A204.1 (cell line): ENCODE measurements around the gene BCHE.

ENCODE experiments used
- FAIRE-seq: peaks from 2 replicates; lab custom pipeline; 2012; peaks lifted over from hg19 to GRCh38; lab: Jason Lieb, UNC

The BCHE gene

DNA sequence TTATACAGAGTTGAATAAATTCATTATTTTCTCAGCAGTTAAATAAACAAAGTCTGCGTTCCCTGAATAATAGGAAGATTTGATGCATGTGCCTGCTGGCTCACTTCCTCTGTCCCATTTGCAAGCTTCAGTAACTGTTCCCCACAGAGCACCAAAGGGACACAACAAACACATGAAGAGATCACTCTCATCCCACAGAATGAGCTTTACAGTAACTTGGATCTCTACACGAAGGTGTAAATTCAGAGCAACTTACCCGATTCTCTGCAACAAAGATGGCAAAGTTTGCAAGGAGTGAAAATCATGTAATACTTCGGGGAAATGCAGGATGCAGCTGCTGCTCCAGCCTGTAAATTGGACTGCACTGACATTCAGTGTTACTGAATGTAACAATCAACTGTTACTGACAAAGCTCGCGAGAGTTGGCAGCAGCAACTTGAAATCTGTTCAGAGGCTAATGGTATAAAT, at the start of gene BCHE:
Gene BCHE, minus strand, starts transcription at position 366 of the 468 bp plus-strand sequence. CDS start 6,390 bp downstream, outside the sequence.
- FAIRE-seq: no peak

DNA sequence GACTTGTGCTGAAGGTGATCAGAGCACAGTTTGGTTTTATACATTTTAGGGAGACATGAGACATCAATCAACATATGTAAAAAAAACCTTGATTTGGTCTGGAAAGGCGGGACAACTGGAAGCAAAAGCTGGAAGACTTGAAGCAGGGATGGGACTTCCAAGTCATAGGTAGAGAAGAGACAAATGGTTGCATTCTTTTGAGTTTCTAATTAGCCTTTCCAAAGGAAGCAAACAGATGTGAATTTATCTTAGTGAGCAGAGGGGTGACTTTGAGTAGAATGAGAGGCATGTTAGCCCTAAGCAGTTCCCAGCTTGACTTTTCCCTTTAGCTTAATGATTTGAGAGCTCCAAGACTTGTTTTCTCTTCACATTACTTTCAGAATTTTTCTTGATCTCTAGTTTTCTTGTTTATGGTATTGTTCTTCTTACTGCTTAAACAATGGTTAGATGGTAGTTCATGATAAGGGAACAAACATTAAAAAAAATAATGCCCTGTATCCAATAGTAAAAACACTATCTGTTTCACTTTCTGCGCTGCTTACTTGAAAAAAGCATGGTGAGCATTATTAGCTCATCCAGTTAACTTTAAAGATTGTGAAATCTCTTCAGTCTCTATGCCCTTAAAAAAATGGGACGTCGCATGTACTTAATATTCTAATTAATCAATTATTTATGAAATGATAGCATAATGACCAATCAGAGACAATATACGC, 48.5 kb upstream of the BCHE start:
- FAIRE-seq: no peak

DNA sequence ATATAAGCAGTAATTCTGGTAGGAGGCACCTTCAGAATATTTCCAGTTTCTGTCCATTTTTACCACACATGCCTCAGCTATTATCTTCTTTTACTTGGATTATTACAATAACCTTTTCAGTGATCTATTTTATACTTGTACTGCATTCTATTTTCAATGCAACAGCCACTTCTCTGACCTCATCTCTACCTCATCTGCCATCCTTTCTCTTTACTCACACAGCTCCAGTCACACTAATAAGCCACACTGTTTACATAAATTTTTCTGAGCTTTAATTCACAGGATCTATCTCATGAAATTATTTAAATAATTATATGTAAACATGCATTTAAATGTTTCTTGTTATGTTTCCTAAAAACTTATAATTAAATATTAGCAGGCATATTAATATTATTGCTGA, 47.3 kb upstream of the BCHE start:
- peak; percentile 27 for FAIRE-seq

DNA sequence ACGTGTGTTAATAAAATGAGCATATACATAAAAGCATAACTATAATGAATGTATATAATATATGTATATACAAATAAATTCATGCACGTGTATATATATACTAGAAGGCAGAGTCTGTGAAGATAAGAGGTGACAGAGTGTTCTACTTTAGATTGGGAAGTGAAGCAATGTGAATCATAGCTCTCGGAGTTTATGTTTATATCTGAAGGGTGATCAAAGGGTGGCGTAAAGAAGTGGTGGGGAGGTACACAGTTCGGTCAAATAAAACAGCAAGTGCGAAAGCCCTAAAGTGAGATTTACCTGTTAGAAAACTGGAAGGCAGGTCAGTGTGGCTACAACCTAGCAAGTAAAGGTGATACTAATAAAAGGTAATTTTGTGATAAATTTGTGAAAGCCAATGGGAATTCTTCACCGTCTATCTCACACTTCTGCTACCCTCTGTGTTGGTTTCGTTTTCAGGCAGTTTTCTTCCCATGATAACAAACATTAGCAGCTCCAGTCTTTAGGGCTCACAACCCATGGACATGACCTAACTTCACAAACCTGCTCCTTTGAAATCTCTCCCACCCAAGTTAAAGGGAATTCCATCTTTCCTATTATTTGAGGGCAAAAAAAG, 46.7 kb upstream of the BCHE start:
- no peak for FAIRE-seq

DNA sequence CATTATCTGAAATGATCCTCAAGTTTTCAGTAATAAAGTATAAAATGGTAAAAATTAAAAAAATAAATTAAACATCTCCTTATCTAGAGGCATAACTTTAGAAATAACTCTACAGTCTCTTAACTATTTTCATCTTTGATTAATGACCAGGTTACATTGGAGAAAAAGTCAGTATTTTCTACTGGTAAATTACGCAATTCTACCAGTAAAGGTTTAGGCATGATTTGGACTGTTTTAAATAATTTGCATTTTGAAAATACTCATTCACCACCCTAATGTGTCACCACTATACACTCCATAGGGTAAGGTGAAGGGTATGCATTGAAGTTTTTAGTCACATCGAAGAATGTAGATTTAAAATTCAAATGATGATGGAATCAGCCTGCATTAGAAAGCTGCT, 45.9 kb upstream of the BCHE start:
- FAIRE-seq: no peak

DNA sequence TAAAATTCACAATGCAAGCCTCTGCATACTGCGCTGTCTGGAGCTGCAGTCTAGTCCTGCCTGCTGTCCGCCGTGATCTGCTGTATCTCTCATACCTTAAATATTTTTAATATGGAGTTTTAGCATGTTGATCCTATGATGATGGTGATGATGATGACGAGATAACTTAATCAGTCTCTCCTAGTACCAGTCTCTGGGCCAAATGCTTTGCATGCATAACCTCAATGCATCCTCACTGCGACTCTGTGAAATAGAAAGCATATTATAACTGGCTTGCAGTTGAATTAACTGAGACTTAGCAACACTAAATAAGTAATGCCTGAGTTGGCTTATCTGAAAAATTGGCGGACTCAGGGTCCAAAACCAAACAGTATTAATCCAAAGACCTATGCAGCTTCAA, 38.4 kb upstream of the BCHE start:
- no peak for FAIRE-seq

DNA sequence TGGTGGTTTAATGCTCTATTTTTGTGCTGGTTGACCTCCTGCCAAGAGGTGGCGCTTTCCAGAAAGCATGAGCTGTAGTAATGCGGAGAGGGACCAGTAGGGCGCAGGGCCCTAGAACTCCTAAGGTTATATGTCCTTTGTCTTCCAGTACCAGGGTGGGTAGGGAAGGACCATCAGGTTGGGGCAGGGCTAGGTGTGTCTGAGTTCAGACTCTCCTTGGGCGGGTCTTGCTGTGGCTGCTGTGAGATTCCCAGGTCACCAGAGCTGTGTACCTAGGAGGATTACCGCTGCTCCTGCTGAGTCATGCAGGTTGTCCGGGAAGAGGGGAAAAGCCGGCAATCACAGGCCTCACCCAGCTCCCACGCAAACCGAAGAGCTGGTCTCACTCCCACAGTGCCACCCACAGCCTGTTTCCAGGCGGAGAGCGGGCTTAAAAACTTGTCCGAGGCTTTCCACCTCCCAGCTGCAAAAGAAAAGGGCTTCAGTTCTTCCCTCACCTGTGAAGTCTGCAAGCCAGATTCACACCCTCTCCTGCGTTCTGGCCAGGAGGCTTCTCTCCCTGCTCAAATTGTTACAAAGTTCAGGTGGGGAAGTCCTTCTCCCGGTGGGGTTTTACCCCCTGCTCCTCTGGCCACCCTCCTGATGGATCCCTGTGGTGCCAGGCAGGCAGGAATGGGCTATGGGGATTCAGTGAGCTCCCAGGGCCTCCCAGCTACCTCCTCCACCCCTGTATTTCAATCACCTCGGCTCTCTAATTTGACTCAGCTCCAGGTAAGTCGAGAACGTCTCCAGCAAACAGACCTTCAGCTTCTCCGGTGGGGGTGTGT, 37.7 kb upstream of the BCHE start:
- FAIRE-seq: no peak

DNA sequence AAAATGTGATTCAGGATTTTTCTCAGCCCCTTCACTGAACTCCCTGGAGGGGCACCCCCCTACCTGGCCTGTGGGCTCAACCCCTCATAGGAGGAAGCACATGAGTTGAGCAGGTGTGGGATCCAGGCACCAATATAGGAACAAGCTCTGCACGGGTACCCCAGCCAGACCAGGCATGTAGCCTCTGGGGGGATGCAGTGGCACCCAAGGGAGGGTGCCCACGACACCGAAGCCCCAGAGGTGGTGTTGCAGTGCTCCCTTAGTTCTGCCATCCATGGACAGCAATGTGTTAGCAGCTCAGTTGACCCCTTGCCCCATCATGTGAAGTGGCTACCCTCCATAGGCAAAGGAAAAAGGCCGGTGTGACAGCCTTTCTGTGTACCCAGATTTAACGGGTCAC, 30.9 kb upstream of the BCHE start:
- FAIRE-seq: no peak

DNA sequence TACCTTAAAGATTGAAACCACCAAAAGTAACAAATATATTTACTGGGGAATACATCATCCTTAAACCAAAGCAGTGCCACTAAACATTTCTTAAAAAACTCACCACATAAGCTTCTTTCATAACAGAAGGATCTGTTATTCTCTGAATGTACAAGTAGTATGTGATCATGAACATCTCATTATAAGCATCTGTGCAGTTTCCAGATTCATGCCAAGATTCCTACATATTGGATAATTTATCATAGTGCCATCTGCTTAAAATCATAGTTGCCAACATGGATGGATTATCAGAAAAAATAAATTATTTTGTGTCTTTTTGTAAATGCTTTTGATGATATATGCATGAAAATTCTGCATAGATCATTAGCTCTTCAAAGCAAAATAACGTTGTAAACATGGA, 21.8 kb upstream of the BCHE start:
- no peak for FAIRE-seq

DNA sequence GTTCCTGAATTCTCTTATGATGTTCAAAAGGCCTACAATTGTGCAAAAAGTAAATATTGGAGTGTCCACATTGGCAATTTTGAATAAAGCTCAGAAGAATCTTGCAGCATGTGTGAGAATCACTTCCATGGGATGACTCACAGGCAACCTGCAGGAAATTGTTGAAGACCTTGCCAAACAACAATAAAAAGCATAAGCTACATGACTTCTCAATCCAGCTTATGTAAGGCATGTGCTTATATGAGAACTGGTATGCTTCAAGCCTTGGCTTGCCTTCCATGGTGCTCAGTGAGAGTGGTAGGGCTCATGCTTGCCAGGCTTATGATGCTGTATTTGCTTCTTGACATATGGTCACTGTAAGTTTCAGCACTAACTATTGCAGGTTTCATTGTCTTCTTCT, 18.4 kb upstream of the BCHE start:
- FAIRE-seq: no peak

DNA sequence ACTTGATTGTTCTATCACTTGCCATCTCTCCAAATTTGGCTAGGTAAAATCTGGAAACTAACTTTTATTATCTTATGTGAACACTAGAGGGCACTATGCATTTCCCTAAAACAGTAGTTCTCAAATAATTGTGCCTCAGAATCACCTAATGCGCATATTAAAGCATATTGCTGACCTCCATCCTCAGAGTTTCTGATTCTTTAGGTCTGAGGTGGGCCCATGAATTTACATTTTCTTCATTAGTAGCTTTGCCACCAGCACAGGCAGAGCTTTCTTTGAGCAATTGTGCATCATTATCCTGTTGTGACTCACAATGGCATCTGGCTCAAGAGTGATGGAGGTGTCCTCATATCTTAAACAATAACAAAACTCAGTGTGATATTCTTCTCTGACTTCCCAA, 17.5 kb upstream of the BCHE start:
- peak; percentile 85 for FAIRE-seq

DNA sequence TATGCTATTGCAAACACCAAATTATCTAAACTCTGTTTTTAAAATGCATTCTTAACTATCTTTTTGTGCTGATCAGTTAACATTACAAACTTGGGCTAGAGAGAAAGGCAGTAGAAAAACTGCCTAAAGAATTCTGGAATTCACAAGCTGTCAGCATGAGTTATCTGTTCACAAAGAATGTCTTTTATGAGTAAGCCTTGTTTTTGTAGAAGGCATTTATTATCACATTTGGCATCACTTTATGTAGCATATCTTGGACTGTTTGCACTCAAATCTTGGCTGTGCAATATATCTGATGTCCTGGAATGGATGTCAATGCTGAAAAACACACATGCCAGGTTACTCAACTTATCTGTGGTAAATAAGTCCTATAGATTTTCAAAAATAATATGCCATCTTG, 15.5 kb upstream of the BCHE start:
- FAIRE-seq: no peak

DNA sequence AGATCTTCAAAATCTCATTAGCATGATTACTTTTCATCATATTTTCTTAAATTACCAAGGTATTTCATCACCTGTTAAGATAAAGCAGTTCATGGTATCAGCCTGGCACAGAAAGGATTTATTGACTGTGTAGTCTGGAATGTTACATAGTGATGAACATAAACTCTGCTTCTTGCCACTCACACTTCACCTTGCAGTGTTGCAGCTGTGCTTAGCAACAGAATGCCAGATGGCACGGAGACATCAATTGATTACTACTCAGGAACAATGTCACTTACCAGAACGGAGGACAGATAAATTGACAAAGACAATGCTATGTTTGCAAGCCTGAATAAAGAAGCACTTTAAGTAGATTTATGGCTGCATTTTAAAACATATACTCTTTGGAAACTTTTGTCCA, 15.0 kb upstream of the BCHE start:
- FAIRE-seq: no peak

DNA sequence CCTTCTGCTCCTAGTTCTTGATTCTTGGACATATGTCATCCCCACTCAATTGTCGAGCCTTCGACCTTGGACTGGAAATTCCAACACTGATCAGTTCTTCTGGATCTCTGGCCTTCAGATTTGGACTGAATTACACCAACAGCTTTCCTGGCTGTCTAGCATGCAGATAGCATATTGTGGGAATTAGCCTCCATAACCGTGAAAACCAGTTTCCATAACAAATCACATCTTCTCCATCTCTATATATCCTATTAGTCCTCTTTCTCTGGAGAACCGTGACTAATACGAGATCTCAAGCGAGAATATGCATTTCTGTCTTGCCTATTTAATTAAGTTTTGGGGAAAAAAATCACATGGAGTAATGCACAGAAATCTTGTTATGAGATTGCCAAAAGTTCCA, 8.8 kb upstream of the BCHE start:
- FAIRE-seq: no peak

DNA sequence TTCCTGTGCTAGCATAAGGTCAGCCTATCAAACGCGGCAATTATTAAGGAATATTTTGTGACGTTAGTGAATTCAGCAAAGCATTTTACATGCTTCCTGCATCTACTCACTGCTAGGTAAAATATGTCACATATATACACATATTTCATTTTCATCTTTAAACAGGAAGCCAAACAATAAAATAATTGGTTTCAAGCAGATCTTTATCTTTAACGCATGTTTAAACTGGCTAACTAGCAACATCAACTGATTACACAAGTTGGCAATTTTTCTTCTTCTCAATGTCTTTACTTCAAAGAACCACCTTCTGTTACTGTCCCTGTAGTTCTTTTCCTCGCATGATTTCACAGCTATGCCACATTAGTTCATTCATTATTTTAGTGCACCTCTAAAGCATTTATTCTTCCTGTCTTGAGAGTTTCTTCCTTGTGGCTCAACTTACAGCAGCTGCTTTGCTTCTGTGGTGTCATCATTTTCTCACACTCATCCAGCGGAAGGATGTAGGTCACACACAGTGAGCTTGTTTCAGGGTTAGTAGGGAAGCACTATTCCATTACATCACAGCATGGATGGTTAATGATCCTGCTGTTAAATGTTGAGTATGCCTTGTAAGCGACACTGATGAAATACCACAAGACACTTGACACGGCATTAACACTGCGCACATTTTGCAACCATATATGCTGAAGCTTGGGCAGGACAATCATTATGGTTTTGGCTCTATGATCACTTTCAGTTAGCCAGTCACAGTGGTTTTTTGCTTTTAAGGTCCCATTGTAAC, 2.3 kb upstream of the BCHE start:
- no peak for FAIRE-seq

DNA sequence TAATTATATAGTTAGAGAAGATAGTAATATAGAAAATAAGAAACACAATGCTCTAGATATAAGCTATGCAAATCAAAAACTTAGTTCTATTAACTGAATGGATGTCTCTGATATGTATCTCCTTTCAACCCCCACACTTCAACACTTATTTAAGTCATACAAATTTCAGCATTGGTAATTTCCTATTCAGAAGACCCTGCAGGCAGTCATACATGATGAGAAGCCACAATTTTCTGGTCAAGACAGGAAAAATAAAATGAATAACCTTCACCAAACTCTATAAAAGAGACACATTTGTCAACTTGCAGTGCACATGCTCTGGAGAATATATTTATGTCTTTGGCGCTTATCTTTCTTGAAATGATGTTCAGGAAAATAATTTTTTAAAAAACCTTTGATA, 578 bp upstream of the BCHE start:
- no peak for FAIRE-seq

DNA sequence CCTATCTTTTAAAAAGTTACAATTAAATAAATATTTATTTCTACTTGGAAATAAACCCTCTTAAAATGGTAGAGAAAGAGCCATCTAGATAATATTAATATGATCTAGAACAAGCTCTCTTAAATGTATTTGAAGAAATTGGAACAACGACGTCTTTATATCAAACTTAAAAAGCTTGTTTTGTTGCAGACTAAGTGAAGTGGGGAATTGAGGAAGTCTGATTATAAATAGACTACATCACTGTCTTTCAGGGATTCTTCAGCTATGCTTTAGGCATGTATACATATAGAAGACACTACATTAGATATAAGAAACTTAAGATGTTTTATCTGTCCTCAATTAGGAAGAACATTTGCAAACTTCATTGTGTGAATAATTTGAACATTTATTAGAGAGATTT, 1.8 kb downstream of the BCHE start:
- peak; percentile 11 for FAIRE-seq

DNA sequence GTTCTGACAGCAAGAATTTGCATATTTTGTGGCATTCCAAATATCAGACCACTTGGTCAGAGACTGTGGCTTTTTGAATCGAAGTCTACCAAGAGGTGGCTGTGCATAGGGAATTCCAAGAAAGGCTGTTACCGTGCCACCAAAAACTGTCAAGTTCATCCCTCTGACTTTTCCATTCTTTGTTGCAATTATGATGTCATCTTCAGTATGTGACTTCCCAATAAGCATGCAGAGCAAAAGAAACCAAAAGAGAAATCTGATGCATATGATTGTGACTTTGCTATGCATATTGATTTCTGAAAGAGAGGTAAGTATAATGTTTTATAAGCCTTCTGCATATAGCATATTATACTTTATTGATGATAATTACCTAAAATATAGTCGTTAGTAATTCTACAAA, 6.5 kb downstream of the BCHE start:
- no peak for FAIRE-seq

DNA sequence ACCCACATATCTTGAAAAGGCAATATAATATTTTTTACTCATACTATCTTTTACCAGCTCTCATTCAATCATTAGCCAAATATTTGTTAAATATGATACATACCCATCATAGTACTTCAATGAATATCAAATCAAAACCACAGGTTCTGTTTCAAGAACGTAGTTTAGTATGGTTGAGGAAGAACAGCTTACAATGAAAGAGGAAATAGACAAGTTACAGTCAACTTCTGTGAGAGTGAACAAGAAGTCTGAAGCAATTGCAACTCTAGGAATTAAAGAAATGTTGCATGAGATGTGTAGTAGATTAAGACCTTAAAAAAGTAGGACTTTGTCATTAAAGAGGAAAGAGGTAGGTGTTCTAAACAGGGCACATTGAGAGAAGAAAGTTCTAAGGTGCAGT, 9.3 kb downstream of the BCHE start:
- no peak for FAIRE-seq

DNA sequence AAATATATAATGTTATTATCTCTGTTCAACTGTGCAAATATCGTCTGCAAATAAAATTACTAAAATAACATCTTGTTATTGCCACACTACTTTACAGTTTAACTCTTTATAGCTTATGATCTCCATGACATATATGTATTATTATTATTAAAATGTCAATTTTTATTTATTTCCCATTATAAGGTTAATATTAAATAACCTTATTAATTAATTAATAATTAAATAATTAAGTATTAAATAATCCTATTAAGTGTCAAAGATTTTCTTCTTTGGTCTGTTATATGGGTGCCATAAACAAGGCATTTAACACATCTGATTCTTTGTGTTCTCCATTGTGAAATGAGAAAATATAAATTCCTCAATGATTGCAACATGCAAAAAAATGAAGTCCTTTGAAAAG, 10.0 kb downstream of the BCHE start:
- FAIRE-seq: peak; percentile 87

DNA sequence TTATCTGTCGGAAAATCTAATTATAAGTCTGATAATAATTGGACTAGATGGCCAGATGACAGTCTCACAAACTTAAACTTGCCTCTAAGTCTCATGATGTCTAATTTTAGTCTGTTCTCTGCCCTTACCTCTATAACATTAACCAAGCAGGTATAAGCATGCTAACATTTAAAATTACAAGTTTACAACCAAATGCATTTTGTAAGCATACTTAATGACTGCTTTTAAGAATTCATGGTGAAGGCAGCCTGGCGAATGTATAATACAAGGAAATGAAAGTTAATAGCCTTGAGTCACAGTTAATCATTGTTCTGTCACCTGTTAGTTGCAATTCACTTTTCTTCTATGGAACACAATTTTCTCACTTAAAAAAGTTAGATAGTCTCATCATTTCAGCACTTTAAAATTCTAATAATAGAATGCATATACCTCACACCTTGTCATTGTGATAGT, 16.5 kb downstream of the BCHE start:
- FAIRE-seq: no peak

DNA sequence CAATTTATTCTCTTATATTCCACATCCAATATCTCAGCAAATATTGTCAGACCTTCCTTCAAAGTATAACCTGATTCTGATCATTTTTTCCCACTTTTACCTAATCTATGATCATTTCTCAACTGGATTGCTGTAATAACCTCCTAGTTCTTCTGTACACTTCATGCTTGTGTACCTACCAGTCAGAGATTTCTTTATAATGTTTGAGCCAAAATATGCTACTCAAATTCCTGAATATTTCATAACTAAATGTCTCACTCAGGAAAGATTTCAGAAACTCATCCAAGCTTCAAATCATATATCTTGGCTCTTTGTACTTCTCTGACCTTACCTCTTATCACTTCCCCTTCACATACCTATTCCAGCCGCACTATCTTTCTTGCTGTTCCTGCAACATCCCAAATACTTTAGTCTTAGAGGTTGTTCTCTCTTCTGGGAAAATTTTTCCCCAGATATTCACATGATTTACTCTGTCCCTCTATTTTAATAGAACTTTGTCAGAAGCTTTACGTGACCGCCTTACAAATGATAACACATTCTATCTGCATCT, 20.0 kb downstream of the BCHE start:
- FAIRE-seq: no peak
